Activated naive CD8-positive, alpha-beta T cell (primary cell): ENCODE data around the gene WNK1.
"Not testable (repeated sequence)": the region's sequence is repeated elsewhere in the genome, so short reads cannot be mapped to it uniquely, and the experiment has no call there.

Experiments used
- H3K27ac Mint-ChIP-seq: one replicate; pipeline ENCODE4 v1.8.0; 2021; ENCODE audit warnings: mixed read lengths
- H3K27me3 Mint-ChIP-seq: one replicate; pipeline ENCODE4 v1.8.0; 2021; ENCODE audit warnings: mixed read lengths
- H3K36me3 Mint-ChIP-seq: one replicate; pipeline ENCODE4 v1.8.0; 2021; ENCODE audit warnings: mixed read lengths
- H3K4me1 Mint-ChIP-seq: one replicate; pipeline ENCODE4 v1.8.0; 2021; ENCODE audit warnings: low read depth, mixed read lengths
- H3K4me3 Mint-ChIP-seq: one replicate; pipeline ENCODE4 v1.8.0; 2021; ENCODE audit warnings: mild to moderate bottlenecking, mixed read lengths
- H3K9me3 Mint-ChIP-seq: one replicate; pipeline ENCODE4 v1.8.0; 2021; ENCODE audit warnings: low read depth, mixed read lengths

WNK1 gene

GRCh38 chr12:909861-910260 lies 157.5 kb downstream of the WNK1 start:
- Mint-ChIP-seq H3K27me3 (no peaks in the 10 kb centered on the region), H3K4me3 (no peak overlapping the region), H3K4me1 (peaks cover 28% of the 10 kb centered on the region), H3K27ac (peak overlapping the region; percentile 58), H3K36me3 (no peaks in the 10 kb centered on the region), H3K9me3 (no peaks in the 10 kb centered on the region)

GRCh38 chr12:910416-910815 lies 158.0 kb downstream of the WNK1 start:
- no peaks in the 10 kb centered on the region for H3K9me3 Mint-ChIP-seq
- H3K4me3 Mint-ChIP-seq: no peak overlapping the region
- peak overlapping the region; percentile 58 for H3K27ac Mint-ChIP-seq
- no peaks in the 10 kb centered on the region for H3K27me3 Mint-ChIP-seq
- peaks cover 28% of the 10 kb centered on the region for H3K4me1 Mint-ChIP-seq
- H3K36me3 Mint-ChIP-seq: no peaks in the 10 kb centered on the region

GRCh38 chr12:911191-911826 lies 158.9 kb downstream of the WNK1 start:
- H3K27ac Mint-ChIP-seq: no peak overlapping the region
- H3K9me3 Mint-ChIP-seq: no peaks in the 10 kb centered on the region
- H3K4me1 Mint-ChIP-seq: peaks cover 21% of the 10 kb centered on the region
- no peak overlapping the region for H3K4me3 Mint-ChIP-seq
- H3K36me3 Mint-ChIP-seq: no peaks in the 10 kb centered on the region
- H3K27me3 Mint-ChIP-seq: no peaks in the 10 kb centered on the region

GRCh38 chr12:912466-913235 lies 160.3 kb downstream of the WNK1 start:
- no peaks in the 10 kb centered on the region for H3K36me3 Mint-ChIP-seq
- no peaks in the 10 kb centered on the region for H3K9me3 Mint-ChIP-seq
- H3K27ac Mint-ChIP-seq: no peak overlapping the region
- no peaks in the 10 kb centered on the region for H3K27me3 Mint-ChIP-seq
- no peak overlapping the region for H3K4me3 Mint-ChIP-seq
- peaks cover 20% of the 10 kb centered on the region for H3K4me1 Mint-ChIP-seq

- Mint-ChIP-seq H3K4me1 (peaks cover 18% of the 10 kb centered on the region), H3K9me3 (no peaks in the 10 kb centered on the region), H3K4me3 (no peak overlapping the region), H3K36me3 (peaks cover 2% of the 10 kb centered on the region), H3K27me3 (no peaks in the 10 kb centered on the region), H3K27ac (peak overlapping the region; percentile 51)
These were observed 161.7 kb downstream of the WNK1 start for GRCh38 chr12:913919-914698.

GRCh38 chr12:915090-915489 lies 162.7 kb downstream of the WNK1 start:
- H3K27ac Mint-ChIP-seq: peak overlapping the region; percentile 64

GRCh38 chr12:916240-916639 lies 163.9 kb downstream of the WNK1 start:
- H3K27me3 Mint-ChIP-seq: no peaks in the 10 kb centered on the region
- peaks cover 24% of the 10 kb centered on the region for H3K4me1 Mint-ChIP-seq
- no peak overlapping the region for H3K4me3 Mint-ChIP-seq
- peaks cover 2% of the 10 kb centered on the region for H3K36me3 Mint-ChIP-seq
- H3K9me3 Mint-ChIP-seq: no peaks in the 10 kb centered on the region
- H3K27ac Mint-ChIP-seq: peak overlapping the region; percentile 70

More at GRCh38 chr12:915090-915489, 162.7 kb downstream of the WNK1 start:
- Mint-ChIP-seq H3K4me1 (peaks cover 18% of the 10 kb centered on the region), H3K4me3 (no peak overlapping the region), H3K36me3 (peaks cover 2% of the 10 kb centered on the region), H3K27me3 (no peaks in the 10 kb centered on the region), H3K9me3 (no peaks in the 10 kb centered on the region)

- H3K27me3 Mint-ChIP-seq: no peaks in the 10 kb centered on the region
- H3K4me1 Mint-ChIP-seq: peaks cover 24% of the 10 kb centered on the region
- no peaks in the 10 kb centered on the region for H3K9me3 Mint-ChIP-seq
- H3K36me3 Mint-ChIP-seq: peaks cover 2% of the 10 kb centered on the region
- no peak overlapping the region for H3K4me3 Mint-ChIP-seq
- peak overlapping the region; percentile 75 for H3K27ac Mint-ChIP-seq
These were observed 164.5 kb downstream of the WNK1 start for GRCh38 chr12:916712-917445.

- Mint-ChIP-seq H3K36me3 (peaks cover 8% of the 10 kb centered on the region), H3K4me1 (peaks cover 10% of the 10 kb centered on the region), H3K9me3 (no peaks in the 10 kb centered on the region), H3K27me3 (no peaks in the 10 kb centered on the region), H3K27ac (peak overlapping the region; percentile 4), H3K4me3 (no peak overlapping the region)
These were observed 168.3 kb downstream of the WNK1 start for GRCh38 chr12:920676-921075.

GRCh38 chr12:922285-922684 lies 169.9 kb downstream of the WNK1 start:
- Mint-ChIP-seq H3K4me1 (peaks cover 6% of the 10 kb centered on the region), H3K27ac (peak overlapping the region; percentile 3), H3K4me3 (no peak overlapping the region), H3K27me3 (no peaks in the 10 kb centered on the region), H3K9me3 (no peaks in the 10 kb centered on the region), H3K36me3 (peaks cover 8% of the 10 kb centered on the region)

- Mint-ChIP-seq H3K36me3 (peaks cover 6% of the 10 kb centered on the region), H3K4me3 (no peak overlapping the region), H3K9me3 (no peaks in the 10 kb centered on the region), H3K27me3 (no peaks in the 10 kb centered on the region), H3K4me1 (no peaks in the 10 kb centered on the region), H3K27ac (no peak overlapping the region)
These were observed 174.3 kb downstream of the WNK1 start for GRCh38 chr12:926641-927040.

- Mint-ChIP-seq H3K36me3 (no peaks in the 10 kb centered on the region), H3K27ac (no peak overlapping the region), H3K27me3 (no peaks in the 10 kb centered on the region), H3K4me1 (no peaks in the 10 kb centered on the region), H3K4me3 (no peak overlapping the region), H3K9me3 (no peaks in the 10 kb centered on the region)
These were observed 178.7 kb downstream of the WNK1 start for GRCh38 chr12:931060-931459.

GRCh38 chr12:931591-931990 lies 179.2 kb downstream of the WNK1 start:
- H3K36me3 Mint-ChIP-seq: no peaks in the 10 kb centered on the region
- no peaks in the 10 kb centered on the region for H3K27me3 Mint-ChIP-seq
- H3K4me3 Mint-ChIP-seq: no peak overlapping the region
- H3K9me3 Mint-ChIP-seq: no peaks in the 10 kb centered on the region
- H3K4me1 Mint-ChIP-seq: no peaks in the 10 kb centered on the region
- no peak overlapping the region for H3K27ac Mint-ChIP-seq

GRCh38 chr12:935891-936290 lies 183.5 kb downstream of the WNK1 start:
- H3K36me3 Mint-ChIP-seq, H3K9me3 Mint-ChIP-seq, H3K27ac Mint-ChIP-seq, H3K4me3 Mint-ChIP-seq, H3K4me1 Mint-ChIP-seq, H3K27me3 Mint-ChIP-seq: not testable (repeated sequence)
